Left lung (tissue), 10 donors: ENCODE measurements around the gene TMPRSS9. TPM values are rescaled to one million over a fixed set of nuclear protein-coding genes. Genes with fewer than 3 reads are reported as not detected.

Experiments used
- ATAC-seq: fragments of 200-7000 bp; cut with Tn5 transposase; one replicate; pipeline ENCODE4 v1.9.1; 2020; ENCODE audit warnings: moderate library complexity
- DNase-seq, 4 donors: peaks; one replicate each; pipeline ENCODE4 v3.0.0-alpha.2; 2013 to 2020
- H3K27ac ChIP-seq, 2 donors: fragments of 200-600 bp; sonication (generic) in 1 of 2; one replicate each; pipeline versions ENCODE4 v1.5.0 to v1.8.0; 2020 to 2021
- H3K27me3 ChIP-seq, 2 donors: fragments of 200-600 bp; sonication (generic) in 1 of 2; one replicate each; pipeline versions ENCODE4 v1.5.0 to v1.8.0; 2020 to 2021
- H3K36me3 ChIP-seq, 2 donors: fragments of 200-600 bp; sonication (generic) in 1 of 2; one replicate each; pipeline versions ENCODE4 v1.5.0 to v1.8.0; 2020 to 2021
- H3K4me1 ChIP-seq, 2 donors: fragments of 200-600 bp; one replicate each; pipeline ENCODE4 v1.8.0; 2021
- H3K4me3 ChIP-seq, 2 donors: fragments of 200-600 bp; sonication (generic) in 1 of 2; one replicate each; pipeline versions ENCODE4 v1.5.0 to v1.8.0; 2020 to 2021; ENCODE audit warnings: mild to moderate bottlenecking in 1 of 2
- H3K9me3 ChIP-seq, 2 donors: fragments of 200-600 bp; sonication (generic) in 1 of 2; one replicate each; pipeline versions ENCODE4 v1.5.0 to v1.8.0; 2020 to 2021
- intact Hi-C, 2 donors: fragments of 100-400 bp; cut with DNase I; formaldehyde crosslinking; loops; one replicate each; pipeline versions ENCODE4 v1.11.2 to v1.14.2; 2022
- polyA plus RNA-seq, 6 donors: library from polyadenylated mRNA; unstranded; fragments of 120-200 nt; gene quantifications; one replicate each; pipeline ENCODE4 v1.2.1, GENCODE V29; 2013; ENCODE audit not compliant: insufficient read length in 6 of 6
- total RNA-seq, 2 donors: library from RNA; stranded (reverse); fragmentation: NEBNext Ultra II Directional; extraction: Animal tissue kit (Norgen Biotek cat#: 25700); gene quantifications; one replicate each; pipeline ENCODE4 v1.2.1, GENCODE V29; 2021
- TF ChIP-seq, protein P1 (sequence below), 2 donors: fragments of 200-600 bp; sonication (generic) in 1 of 2; IDR thresholded peaks; one replicate each; pipeline versions ENCODE4 v1.5.0 to v1.8.0; 2021; ENCODE audit warnings: antibody characterized with exemption in 2 of 2
- donor health status: DM: no; HTN: yes; CAD: no.
- donor health status: DM: no; HTN: no; CAD: no.

The TMPRSS9 gene
- total and polyA plus RNA-seq, 8 donors, result 0.45 to 1.1 (median 0.49) TPM; not detected in 2

- intact Hi-C loops, result no loop called here
- Histone ChIP-seq H3K4me3 (no peak overlapping the region), H3K36me3 (peaks cover 0 to 5% of the 10 kb centered on the region in 2 donors), H3K27me3 (no peaks in the 10 kb centered on the region), H3K9me3 (no peaks in the 10 kb centered on the region), H3K27ac (no peak overlapping the region), H3K4me1 (peaks cover 10 to 55% of the 10 kb centered on the region in 2 donors)
- DNase-seq, result no peak
- TF ChIP-seq, protein P1, sequence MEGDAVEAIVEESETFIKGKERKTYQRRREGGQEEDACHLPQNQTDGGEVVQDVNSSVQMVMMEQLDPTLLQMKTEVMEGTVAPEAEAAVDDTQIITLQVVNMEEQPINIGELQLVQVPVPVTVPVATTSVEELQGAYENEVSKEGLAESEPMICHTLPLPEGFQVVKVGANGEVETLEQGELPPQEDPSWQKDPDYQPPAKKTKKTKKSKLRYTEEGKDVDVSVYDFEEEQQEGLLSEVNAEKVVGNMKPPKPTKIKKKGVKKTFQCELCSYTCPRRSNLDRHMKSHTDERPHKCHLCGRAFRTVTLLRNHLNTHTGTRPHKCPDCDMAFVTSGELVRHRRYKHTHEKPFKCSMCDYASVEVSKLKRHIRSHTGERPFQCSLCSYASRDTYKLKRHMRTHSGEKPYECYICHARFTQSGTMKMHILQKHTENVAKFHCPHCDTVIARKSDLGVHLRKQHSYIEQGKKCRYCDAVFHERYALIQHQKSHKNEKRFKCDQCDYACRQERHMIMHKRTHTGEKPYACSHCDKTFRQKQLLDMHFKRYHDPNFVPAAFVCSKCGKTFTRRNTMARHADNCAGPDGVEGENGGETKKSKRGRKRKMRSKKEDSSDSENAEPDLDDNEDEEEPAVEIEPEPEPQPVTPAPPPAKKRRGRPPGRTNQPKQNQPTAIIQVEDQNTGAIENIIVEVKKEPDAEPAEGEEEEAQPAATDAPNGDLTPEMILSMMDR (IDR thresholded peaks at IDR 0.05), result no peak
- no peak for ATAC-seq
Measured at GRCh38 chr19:2332341-2333026, 27.6 kb upstream of the TMPRSS9 start.

DNA sequence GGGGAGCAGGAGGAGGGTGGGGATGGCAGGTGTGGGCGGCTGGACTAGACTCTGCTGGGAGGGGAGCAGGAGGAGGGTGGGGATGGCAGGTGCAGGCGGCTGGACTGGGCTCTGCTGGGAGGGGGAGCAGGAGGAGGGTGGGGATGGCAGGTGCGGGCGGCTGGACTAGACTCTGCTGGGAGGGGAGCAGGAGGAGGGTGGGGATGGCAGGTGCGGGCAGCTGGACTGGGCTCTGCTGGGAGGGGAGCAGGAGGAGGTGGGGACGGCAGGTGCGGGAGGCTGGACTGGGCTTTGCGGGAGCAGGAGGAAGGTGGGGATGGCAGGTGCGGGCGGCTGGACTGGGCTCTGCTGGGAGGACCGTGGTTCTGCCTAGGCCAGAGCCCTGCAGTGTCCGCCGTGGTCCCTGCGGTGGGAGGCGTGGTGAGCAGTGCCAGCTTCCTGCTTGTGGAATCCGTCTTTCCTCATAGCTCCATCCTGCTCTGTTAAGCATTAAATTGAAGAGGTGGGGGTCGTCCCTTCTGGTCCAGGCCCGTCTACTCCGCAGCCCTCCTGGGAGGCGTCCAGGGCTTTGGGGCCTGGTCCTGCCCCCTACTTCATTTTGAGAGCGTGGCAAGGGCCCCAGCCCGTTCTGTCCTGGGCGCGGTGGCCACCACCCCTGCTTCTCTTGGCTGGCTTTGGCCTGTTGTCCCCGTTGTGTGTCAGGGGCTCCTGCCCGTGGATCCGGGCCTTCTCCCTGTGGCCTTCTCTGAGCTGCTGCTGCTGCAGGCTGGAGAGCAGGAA, 26.8 kb upstream of the TMPRSS9 start:
- H3K27me3 ChIP-seq, result no peaks in the 10 kb centered on the region
- peaks cover 8 to 49% of the 10 kb centered on the region in 2 donors for H3K4me1 ChIP-seq
- TF ChIP-seq, protein P1 (IDR thresholded peaks at IDR 0.05), result no peak
- peaks cover 0 to 8% of the 10 kb centered on the region in 2 donors for H3K36me3 ChIP-seq
- intact Hi-C loops, result no loop called here
- ATAC-seq, result no peak
- H3K27ac ChIP-seq, result no peak overlapping the region
- H3K4me3 ChIP-seq, result no peak overlapping the region
- peak in 2 of 4 donors; percentile 59 to 85 for DNase-seq
- H3K9me3 ChIP-seq, result no peaks in the 10 kb centered on the region

- Histone ChIP-seq H3K4me3 (no peak overlapping the region), H3K9me3 (no peaks in the 10 kb centered on the region), H3K4me1 (peaks cover 8 to 48% of the 10 kb centered on the region in 2 donors), H3K27ac (no peak overlapping the region), H3K36me3 (peaks cover 0 to 12% of the 10 kb centered on the region in 2 donors), H3K27me3 (no peaks in the 10 kb centered on the region)
- ATAC-seq, result no peak
- DNase-seq, result no peak
- intact Hi-C loops, result no loop called here
- TF ChIP-seq, protein P1 (IDR thresholded peaks at IDR 0.05), result no peak
Measured at GRCh38 chr19:2333807-2334211, 26.3 kb upstream of the TMPRSS9 start.

DNA sequence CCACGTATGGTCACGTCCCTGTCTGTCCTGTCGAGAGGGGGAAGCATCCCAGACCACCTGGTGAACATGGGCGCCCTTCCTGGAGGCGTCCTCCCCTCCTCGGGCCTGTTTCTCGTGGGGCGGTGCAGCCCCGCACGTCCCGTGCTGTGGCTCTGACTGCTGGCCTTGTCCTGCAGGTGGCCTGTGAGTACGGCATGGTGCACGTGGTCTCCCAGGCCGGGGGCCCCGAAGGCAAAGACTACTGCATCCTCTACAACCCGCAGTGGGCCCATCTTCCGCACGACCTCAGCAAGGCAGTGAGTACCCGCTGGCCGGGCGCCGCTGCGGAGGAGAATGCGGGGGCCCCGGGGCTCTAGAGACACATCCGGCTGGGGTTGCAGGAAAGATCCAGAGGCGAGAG, 25.6 kb upstream of the TMPRSS9 start:
- Histone ChIP-seq H3K27me3 (no peaks in the 10 kb centered on the region), H3K4me3 (no peak overlapping the region), H3K27ac (no peak overlapping the region), H3K9me3 (no peaks in the 10 kb centered on the region), H3K36me3 (peaks cover 0 to 18% of the 10 kb centered on the region in 2 donors), H3K4me1 (peaks cover 7 to 42% of the 10 kb centered on the region in 2 donors)
- DNase-seq (no peak), ATAC-seq (no peak)
- intact Hi-C loops, result no loop called here
- TF ChIP-seq, protein P1 (IDR thresholded peaks at IDR 0.05), result no peak
